ENCODE data around the gene ABTB2.

Gene ABTB2

DNA sequence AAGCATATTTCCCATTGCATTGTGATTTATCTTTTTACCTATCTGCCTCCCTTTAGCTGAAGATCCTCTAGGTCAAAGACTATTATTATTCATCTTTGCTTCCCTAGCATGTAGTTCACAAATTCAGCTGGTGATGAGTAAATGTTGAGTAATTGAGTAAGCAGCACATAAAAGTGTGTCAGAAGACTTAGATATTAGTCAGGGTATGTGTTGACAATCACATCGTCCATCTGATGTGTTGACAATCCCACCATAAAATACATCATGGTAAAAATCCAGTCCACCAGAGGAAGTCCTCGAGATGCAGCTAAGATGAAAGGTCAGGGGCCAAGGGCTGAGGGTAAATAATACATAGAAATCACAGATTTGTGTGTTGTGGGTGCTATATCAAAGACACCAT is 22.9 kb upstream of the ABTB2 start:
- no peak for DNase-seq
- Mint-ChIP-seq H3K27me3 (peaks cover 6% of the 10 kb centered on the region), H3K27ac (no peak overlapping the region), H3K36me3 (ENCODE audit: low read depth) (peaks cover 6% of the 10 kb centered on the region), H3K4me3 (no peak overlapping the region), H3K9me3 (peaks cover 20% of the 10 kb centered on the region), H3K4me1 (ENCODE audit: low read depth) (peaks cover 5% of the 10 kb centered on the region)

DNA sequence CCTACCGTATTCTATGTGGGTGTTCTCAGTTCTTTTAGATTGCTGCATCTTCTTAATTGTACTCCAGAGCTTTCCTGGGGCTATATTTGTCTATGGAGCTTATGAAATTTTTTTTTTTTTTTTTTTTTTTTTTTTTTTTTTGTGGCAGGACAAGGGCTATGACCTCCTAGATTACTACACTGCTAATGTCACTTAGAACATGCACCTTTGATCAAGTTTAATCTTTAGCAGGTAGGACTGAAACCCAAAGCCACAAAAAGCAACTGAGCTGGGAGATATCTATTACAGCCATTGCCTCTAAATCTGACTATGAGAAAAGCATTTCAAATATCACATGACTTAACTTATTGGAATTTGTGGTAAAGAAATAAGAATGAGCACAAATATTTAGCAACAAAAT is 21.7 kb upstream of the ABTB2 start:
- Mint-ChIP-seq H3K36me3 (ENCODE audit: low read depth) (peaks cover 6% of the 10 kb centered on the region), H3K9me3 (peaks cover 27% of the 10 kb centered on the region), H3K27me3 (peaks cover 6% of the 10 kb centered on the region), H3K27ac (no peak overlapping the region), H3K4me1 (ENCODE audit: low read depth) (peaks cover 5% of the 10 kb centered on the region), H3K4me3 (no peak overlapping the region)
- DNase-seq: no peak

DNA sequence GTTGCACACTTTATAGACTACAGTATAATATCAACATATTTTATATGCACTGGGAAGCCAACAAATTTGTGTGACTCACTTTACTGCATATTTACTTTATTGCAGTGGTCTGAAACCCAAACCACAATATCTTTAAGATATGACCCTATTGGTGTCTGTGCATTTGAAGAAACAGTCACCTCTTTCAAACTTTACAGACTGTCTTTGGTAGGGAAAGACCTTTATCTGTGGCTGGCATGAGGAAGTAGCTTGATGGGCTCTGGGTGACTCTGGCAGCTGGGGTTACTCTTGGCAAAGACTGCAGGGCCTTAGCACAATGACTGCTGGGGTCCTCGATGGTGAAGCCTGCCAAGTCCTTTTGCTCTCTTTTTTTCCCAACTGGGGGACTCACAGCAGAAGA is 21.3 kb upstream of the ABTB2 start:
- H3K9me3 Mint-ChIP-seq: peaks cover 32% of the 10 kb centered on the region
- H3K27ac Mint-ChIP-seq: no peak overlapping the region

DNA sequence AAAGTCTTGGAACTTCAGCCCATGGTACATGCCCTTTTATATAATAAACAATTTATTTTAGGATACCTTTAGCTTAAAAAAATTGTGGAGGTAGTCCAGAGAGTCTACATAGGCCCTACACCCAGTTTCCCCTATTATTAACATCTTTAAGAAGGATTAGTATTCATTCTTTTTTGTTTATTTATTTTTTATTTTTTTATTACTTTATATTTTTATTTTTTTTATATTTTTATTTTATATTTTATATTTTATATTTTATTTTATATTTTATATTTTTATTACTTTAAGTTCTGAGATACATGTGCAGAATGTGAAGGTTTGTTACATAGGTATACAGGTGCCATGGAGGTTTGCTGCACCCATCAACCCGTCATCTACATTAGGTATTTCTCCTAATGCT is 15.9 kb upstream of the ABTB2 start:
- Mint-ChIP-seq H3K4me1 (ENCODE audit: low read depth) (peaks cover 19% of the 10 kb centered on the region), H3K27ac (no peak overlapping the region), H3K27me3 (peaks cover 11% of the 10 kb centered on the region), H3K9me3 (peaks cover 29% of the 10 kb centered on the region), H3K4me3 (no peak overlapping the region), H3K36me3 (ENCODE audit: low read depth) (peaks cover 6% of the 10 kb centered on the region)
- DNase-seq: no peak

More for the DNA sequence above, 21.3 kb upstream of the ABTB2 start:
- peaks cover 6% of the 10 kb centered on the region for H3K36me3 Mint-ChIP-seq (ENCODE audit: low read depth)
- no peak overlapping the region for H3K4me3 Mint-ChIP-seq
- H3K27me3 Mint-ChIP-seq: peaks cover 6% of the 10 kb centered on the region
- no peak for DNase-seq
- peaks cover 5% of the 10 kb centered on the region for H3K4me1 Mint-ChIP-seq (ENCODE audit: low read depth)

DNA sequence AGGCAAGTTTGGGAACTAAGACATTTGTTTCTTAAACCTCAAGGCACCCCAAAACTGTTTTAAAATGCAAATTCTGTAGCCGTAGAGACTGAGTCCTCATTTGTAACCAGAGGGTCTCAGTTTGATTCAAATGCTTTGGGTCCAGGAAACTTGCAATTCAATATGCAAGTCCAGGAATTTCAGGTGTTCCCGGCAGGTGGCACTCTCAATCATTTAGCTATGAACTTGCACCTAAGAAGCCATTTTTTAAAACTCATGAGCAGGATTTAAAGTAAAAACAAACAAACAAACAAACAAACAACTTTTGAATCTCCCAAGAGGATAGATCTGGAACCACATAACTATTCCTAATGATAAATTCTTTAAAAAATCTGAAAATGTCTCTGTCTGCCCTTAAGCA is 8.7 kb upstream of the ABTB2 start:
- no peak overlapping the region for H3K4me3 Mint-ChIP-seq

DNA sequence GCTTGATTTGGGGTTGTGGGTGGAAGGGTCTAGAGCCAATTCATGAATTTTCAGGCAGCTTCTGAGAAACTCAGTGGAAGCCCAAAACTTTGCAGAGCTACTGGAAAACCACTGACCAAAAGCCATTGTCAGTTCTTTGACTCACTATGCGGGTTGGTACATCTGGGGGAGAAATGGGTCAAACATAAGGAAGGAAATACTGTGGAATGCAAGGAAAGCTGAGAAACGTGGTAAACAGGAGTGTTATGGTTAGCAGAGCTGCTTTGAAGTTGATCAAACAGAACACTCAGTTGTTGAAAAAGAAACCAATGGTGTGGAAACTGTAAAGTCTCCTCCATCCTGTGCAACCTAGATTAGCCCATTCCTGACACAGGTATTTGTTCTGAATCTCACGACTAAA is 6.3 kb upstream of the ABTB2 start:
- Mint-ChIP-seq H3K36me3 (ENCODE audit: low read depth) (no peaks in the 10 kb centered on the region), H3K27me3 (peaks cover 40% of the 10 kb centered on the region), H3K4me1 (ENCODE audit: low read depth) (peaks cover 8% of the 10 kb centered on the region), H3K9me3 (no peaks in the 10 kb centered on the region), H3K4me3 (no peak overlapping the region), H3K27ac (no peak overlapping the region)
- DNase-seq: no peak

More for the DNA sequence above, 8.7 kb upstream of the ABTB2 start:
- H3K27ac Mint-ChIP-seq: no peak overlapping the region
- H3K9me3 Mint-ChIP-seq: no peaks in the 10 kb centered on the region
- peaks cover 15% of the 10 kb centered on the region for H3K4me1 Mint-ChIP-seq (ENCODE audit: low read depth)
- H3K27me3 Mint-ChIP-seq: peaks cover 29% of the 10 kb centered on the region
- no peak for DNase-seq
- no peaks in the 10 kb centered on the region for H3K36me3 Mint-ChIP-seq (ENCODE audit: low read depth)

DNA sequence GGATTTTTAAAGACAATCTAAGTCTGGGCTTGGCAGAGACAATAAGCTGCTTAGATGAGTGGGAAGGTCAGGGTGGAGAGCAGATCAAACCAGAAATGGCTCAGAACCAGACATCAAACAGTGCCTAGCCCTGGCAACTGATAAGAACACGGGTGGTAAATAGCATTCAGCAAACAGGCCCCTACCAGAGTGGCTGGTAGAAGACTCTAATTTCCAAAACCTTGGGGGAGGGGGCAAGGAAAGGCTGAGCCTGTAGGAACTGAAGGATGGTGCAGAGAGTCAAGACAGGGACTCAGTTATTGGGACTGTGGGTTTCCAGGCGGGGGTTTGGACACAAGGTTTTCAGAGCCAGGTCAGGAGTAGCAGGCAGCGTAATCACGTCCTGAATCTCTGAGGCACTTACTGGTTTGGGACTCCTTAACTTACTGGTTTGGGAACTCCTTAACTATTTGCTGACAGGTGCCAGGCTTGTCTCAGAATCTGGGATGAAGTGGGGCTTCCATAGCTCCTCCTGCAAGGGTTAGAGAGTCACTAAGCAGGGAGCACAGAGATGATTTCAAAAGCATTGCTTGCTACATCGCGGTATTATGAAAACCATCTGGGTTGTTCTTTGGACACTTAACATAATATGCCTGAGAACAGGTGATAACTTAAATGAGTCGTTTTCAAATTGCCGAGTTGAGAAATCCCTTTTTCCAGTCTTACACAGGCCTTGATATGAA is 5.7 kb upstream of the ABTB2 start:
- Mint-ChIP-seq H3K9me3 (no peaks in the 10 kb centered on the region), H3K4me1 (ENCODE audit: low read depth) (peaks cover 11% of the 10 kb centered on the region), H3K27ac (no peak overlapping the region), H3K4me3 (no peak overlapping the region), H3K27me3 (peaks cover 35% of the 10 kb centered on the region), H3K36me3 (ENCODE audit: low read depth) (no peaks in the 10 kb centered on the region)
- no peak for DNase-seq

DNA sequence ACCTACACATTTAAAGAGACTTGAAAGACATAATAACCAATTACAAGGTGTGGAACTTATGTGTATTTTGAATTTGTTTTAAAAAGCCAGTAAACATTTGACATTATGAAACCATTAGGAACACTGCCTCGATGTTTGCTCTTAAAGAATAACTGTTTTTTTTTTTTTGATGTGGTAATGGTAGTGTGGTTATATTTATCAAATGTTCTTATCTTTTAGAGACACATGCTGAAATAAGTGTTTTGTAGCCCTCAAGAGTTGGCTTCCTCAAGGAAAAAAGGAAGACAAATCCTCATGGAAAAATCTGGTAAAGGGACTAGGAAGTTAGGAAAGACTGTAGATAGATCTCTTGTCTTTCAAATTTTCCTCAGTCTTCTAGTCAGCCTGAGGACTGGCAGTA is 2.2 kb upstream of the ABTB2 start:
- no peak overlapping the region for H3K4me3 Mint-ChIP-seq
- no peak for DNase-seq
- no peaks in the 10 kb centered on the region for H3K9me3 Mint-ChIP-seq
- peaks cover 28% of the 10 kb centered on the region for H3K4me1 Mint-ChIP-seq (ENCODE audit: low read depth)
- H3K27ac Mint-ChIP-seq: no peak overlapping the region
- no peaks in the 10 kb centered on the region for H3K36me3 Mint-ChIP-seq (ENCODE audit: low read depth)
- H3K27me3 Mint-ChIP-seq: peaks cover 34% of the 10 kb centered on the region

DNA sequence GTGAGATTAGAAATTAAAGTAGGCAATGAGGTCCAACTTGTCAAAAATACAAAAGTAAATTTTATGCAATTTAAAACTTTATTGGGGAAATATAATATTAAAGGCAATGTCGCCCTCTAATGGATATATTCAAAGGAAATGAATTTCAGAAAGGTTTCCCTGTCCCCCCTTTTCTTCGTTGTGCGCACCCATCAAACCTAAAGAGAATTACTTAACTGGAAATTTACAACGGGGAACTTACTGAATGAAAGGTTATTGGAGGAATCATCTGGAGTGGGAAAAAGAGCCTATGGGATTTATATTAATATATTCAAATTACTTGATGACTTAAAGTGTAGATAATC is 1.7 kb upstream of the ABTB2 start:
- H3K4me1 Mint-ChIP-seq (ENCODE audit: low read depth): peaks cover 33% of the 10 kb centered on the region
- peak overlapping the region; percentile 75 for H3K4me3 Mint-ChIP-seq
- no peak for DNase-seq
- no peak overlapping the region for H3K27ac Mint-ChIP-seq
- H3K9me3 Mint-ChIP-seq: no peaks in the 10 kb centered on the region
- peaks cover 38% of the 10 kb centered on the region for H3K27me3 Mint-ChIP-seq
- H3K36me3 Mint-ChIP-seq (ENCODE audit: low read depth): no peaks in the 10 kb centered on the region

DNA sequence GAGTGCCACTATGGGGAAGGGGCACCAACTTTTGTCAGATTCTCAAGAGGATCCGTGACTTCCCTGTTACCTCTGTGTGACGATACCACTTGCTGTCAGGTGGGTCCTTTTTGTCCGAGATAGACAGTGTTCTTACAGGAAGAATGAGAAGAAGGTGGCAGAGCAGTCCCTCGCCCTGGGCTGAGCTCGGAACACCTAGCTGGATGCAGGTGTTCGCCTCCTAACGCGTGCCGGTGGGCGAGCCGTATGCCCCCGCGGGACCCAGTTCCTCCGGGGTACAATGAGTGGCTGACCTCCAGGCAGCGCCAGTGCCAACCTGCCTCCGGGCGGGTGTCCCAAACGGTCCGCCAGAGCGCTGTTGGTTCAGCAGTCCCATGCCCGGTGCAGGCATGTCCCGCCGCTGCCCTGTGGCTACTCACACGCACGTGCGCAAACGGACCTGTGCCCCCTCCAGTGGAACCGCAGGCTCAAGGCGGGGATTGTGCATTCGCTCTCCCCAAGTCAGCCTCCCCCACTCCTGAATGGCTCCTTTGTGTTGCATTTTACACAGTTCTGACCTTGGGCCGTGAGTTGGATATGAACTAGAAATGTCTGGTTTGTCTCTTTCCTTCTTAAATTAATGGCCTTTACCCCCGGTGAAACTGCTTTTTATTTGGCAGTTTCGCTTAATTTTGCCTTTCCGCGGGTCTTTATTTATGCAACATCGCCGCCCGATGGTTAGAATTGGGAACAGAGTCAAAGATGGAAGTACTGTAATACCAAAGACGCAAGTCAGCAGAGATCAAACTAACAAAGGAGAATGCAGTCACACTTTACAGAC is 1.1 kb upstream of the ABTB2 start:
- peak overlapping the region; percentile 42 for H3K27ac Mint-ChIP-seq

DNA sequence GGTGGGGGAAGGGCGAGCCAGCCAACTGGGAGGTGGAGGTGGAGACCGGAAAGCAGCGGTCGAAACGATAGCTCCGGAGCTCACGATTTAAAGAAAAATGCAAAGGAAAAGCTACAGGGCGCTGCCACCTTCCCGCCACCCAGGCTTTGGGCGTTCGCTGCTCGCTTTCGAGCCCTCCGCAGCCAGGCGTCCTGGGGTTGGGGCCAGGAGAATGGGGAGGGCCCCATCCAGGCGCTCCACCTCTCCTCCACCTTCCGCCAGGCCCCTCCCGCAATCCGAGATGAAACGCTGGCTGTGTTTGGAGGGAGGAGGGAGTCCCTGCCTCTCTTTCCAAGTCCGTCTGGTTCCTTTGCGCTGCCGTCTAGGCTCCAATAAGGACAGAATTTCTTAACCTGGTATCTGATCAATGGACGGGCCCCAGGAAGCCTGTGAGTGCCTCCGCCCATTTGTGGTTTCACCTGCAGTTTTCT is 483 bp upstream of the ABTB2 start:
- Mint-ChIP-seq H3K36me3 (ENCODE audit: low read depth) (no peaks in the 10 kb centered on the region), H3K4me3 (peak overlapping the region; percentile 75), H3K9me3 (no peaks in the 10 kb centered on the region), H3K27me3 (peaks cover 44% of the 10 kb centered on the region), H3K27ac (peak overlapping the region; percentile 39), H3K4me1 (ENCODE audit: low read depth) (peaks cover 31% of the 10 kb centered on the region)
- no peak for DNase-seq

More for the DNA sequence above, 1.1 kb upstream of the ABTB2 start:
- peaks cover 41% of the 10 kb centered on the region for H3K27me3 Mint-ChIP-seq
- no peaks in the 10 kb centered on the region for H3K36me3 Mint-ChIP-seq (ENCODE audit: low read depth)
- no peaks in the 10 kb centered on the region for H3K9me3 Mint-ChIP-seq
- peaks cover 31% of the 10 kb centered on the region for H3K4me1 Mint-ChIP-seq (ENCODE audit: low read depth)
- peak; percentile 78 for DNase-seq
- H3K4me3 Mint-ChIP-seq: peak overlapping the region; percentile 75

DNA sequence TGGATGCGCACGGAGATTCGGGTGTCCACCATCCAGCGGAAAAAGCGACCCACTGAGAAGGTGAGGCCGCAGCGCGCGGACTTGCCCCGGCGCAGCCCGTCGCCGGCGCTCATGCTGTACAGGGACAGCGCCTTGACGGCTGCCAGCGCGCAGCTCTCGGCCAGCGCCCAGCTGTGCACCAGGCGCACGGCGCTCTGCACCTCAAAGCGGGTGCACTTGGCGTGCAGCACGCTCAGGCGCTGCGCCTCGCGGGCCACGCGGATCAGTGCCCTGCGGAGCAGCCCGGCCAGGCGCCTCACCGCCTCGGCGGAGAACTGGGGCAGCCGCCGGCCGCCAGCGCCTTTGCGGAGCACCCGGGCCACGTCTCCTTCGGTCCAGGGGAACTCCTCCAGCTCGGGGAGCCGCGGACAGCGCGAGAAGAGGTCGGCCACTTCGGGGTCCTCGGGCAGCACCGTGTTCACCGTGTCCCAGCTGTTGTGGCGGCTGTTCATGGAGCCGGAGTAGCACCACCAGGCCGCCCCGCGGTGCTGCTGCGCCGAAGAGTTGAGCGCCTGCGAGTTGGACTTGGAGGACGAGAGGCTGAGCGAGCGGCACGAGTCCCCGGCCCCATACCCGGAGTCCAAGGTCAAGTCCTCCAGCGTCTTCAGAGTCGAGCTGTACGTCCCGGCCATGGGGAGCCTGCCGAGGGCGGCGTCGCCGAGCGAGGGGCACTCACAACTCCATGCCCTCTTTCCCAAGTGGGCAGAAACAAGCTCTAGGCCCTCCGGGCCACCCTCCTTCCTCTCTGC is 703 bp downstream of the ABTB2 start:
- peaks cover 51% of the 10 kb centered on the region for H3K27me3 Mint-ChIP-seq
- no peak overlapping the region for H3K27ac Mint-ChIP-seq

DNA sequence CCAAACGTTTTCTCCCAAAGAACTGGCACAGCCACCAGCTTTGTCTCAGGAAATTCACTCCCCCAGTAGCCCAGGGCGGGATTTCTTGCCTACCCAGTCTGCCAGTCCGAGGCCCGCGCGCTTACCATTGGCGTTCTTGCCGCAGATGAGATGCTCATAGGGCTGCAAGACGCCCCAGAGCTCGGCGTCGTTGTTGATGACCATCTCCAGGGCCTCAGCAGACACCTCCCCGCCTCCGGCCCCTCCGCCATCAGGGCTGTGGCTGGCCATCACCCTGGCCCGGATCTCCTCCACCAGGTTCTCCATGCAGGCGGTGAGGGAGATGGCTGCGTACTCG is 1.3 kb downstream of the ABTB2 start:
- Mint-ChIP-seq H3K9me3 (no peaks in the 10 kb centered on the region), H3K27ac (no peak overlapping the region), H3K4me3 (peak overlapping the region; percentile 72), H3K27me3 (peaks cover 51% of the 10 kb centered on the region), H3K4me1 (ENCODE audit: low read depth) (peaks cover 33% of the 10 kb centered on the region), H3K36me3 (ENCODE audit: low read depth) (no peaks in the 10 kb centered on the region)
- no peak for DNase-seq

More for the DNA sequence above, 703 bp downstream of the ABTB2 start:
- DNase-seq: peak; percentile 75
- H3K4me3 Mint-ChIP-seq: peak overlapping the region; percentile 72
- H3K4me1 Mint-ChIP-seq (ENCODE audit: low read depth): peaks cover 31% of the 10 kb centered on the region
- no peaks in the 10 kb centered on the region for H3K36me3 Mint-ChIP-seq (ENCODE audit: low read depth)
- H3K9me3 Mint-ChIP-seq: no peaks in the 10 kb centered on the region

DNA sequence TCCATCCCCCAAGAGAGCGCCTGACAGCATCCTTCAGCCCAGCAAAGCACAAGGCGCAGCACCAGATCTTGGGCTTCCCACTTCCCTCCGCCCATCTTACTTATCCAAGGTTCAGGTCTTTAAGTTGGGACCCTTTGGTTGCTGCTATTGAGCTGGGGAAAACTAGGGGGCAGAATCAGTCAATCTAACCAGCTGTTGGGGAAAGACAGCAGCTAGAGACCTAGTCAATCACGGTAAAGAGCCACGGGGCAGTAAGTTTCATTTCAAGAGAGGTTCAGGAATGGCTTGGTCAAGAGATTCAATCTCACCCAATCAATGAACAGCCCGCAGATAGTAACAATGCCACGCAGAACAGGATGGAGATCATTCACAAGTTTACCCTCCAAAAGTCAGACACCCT is 1.7 kb downstream of the ABTB2 start:
- no peak overlapping the region for H3K27ac Mint-ChIP-seq
- H3K36me3 Mint-ChIP-seq (ENCODE audit: low read depth): no peaks in the 10 kb centered on the region
- H3K9me3 Mint-ChIP-seq: no peaks in the 10 kb centered on the region
- peaks cover 33% of the 10 kb centered on the region for H3K4me1 Mint-ChIP-seq (ENCODE audit: low read depth)
- H3K27me3 Mint-ChIP-seq: peaks cover 48% of the 10 kb centered on the region
- H3K4me3 Mint-ChIP-seq: peak overlapping the region; percentile 72
- no peak for DNase-seq
